ENCODE data around the gene R3HDM2.

R3HDM2 gene

GRCh38 chr12:57224973-57225679 lies 205.7 kb downstream of the R3HDM2 start:
- peak; percentile 87 for DNase-seq

GRCh38 chr12:57224278-57224972 lies 206.4 kb downstream of the R3HDM2 start:
- DNase-seq = no peak

- no peak for DNase-seq
These were observed 207.4 kb downstream of the R3HDM2 start for GRCh38 chr12:57223191-57224165.

- DNase-seq = no peak
These were observed 208.3 kb downstream of the R3HDM2 start for GRCh38 chr12:57222286-57223190.

GRCh38 chr12:57221169-57221917 lies 209.5 kb downstream of the R3HDM2 start:
- DNase-seq = no peak

- DNase-seq = no peak
These were observed 210.1 kb downstream of the R3HDM2 start for GRCh38 chr12:57220770-57221168.

- DNase-seq = no peak
These were observed 210.7 kb downstream of the R3HDM2 start for GRCh38 chr12:57219993-57220754.

GRCh38 chr12:57219205-57219992 lies 211.4 kb downstream of the R3HDM2 start:
- no peak for DNase-seq

- DNase-seq = no peak
These were observed 212.6 kb downstream of the R3HDM2 start for GRCh38 chr12:57218030-57218853.

GRCh38 chr12:57216921-57217879 lies 213.6 kb downstream of the R3HDM2 start:
- DNase-seq = peak; percentile 22

- DNase-seq = no peak
These were observed 214.6 kb downstream of the R3HDM2 start, which contains the start of gene NXPH4 for GRCh38 chr12:57216014-57216911. Gene NXPH4, plus strand, starts transcription at chr12:57216794. Its CDS starts 176 bp downstream, at chr12:57216970.

- DNase-seq = peak; percentile 51
These were observed 215.2 kb downstream of the R3HDM2 start for GRCh38 chr12:57215668-57216013.

GRCh38 chr12:57215065-57215464 lies 215.8 kb downstream of the R3HDM2 start:
- DNase-seq = no peak

GRCh38 chr12:57214398-57214781 lies 216.5 kb downstream of the R3HDM2 start:
- DNase-seq = peak; percentile 84

- DNase-seq = no peak
These were observed 217.0 kb downstream of the R3HDM2 start for GRCh38 chr12:57213763-57214397.
